ENCODE measurements around the gene TMEM94.

GRCh38 chr17:75472119-75472518 lies 15.7 kb downstream of the TMEM94 start:
- TF ChIP-seq POLR2A (IDR thresholded peaks at IDR 0.05): no peak
- no peak for TF ChIP-seq CTCF (IDR thresholded peaks at IDR 0.05)

Data from vagina (tissue), 2 donors.